ENCODE measurements around the gene VCAN. TPM values are rescaled to one million over a fixed set of nuclear protein-coding genes. Genes with fewer than 3 reads are reported as not detected.

VCAN gene
- total and polyA plus RNA-seq, 8 donors, result 1.5 to 184 (median 12.7) TPM

DNA sequence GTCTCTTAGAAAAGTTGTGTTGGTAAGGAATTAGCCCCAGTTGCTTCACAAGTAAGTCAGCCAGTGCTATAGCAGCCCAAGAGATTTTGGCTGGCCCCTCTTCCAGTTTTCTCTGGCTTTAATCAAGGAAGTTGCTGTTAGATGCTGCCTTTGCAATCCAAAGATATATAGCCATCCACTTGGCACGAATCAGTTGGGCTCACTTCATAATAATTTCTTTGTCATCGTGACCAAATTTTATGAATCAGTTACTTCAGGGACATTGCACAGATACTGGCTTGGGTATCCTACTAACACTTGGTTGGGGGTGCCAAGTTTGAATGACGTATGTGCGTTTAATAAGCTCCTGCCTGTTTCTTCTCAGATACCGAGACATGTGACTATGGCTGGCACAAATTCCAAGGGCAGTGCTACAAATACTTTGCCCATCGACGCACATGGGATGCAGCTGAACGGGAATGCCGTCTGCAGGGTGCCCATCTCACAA, 81.5 kb downstream of the VCAN start:
- WGBS, 5 donors, result 88 to 95% (median 94%) methylated on average over 9 of the region's 9 CpGs
- H3K9me3 ChIP-seq, result no peaks in the 10 kb centered on the region
- intact Hi-C loops (cut with DNase I; ENCODE audit: low total_unique reads), result loop anchor here (10.0 kb wide), 1 partner anchor 1208 kb away; no protein-coding TSS in a partner anchor
- peaks cover 0 to 17% (median 5%) of the 10 kb centered on the region in 4 donors for H3K4me1 ChIP-seq
- H3K27me3 ChIP-seq, result no peaks in the 10 kb centered on the region
- TF ChIP-seq, protein P1, sequence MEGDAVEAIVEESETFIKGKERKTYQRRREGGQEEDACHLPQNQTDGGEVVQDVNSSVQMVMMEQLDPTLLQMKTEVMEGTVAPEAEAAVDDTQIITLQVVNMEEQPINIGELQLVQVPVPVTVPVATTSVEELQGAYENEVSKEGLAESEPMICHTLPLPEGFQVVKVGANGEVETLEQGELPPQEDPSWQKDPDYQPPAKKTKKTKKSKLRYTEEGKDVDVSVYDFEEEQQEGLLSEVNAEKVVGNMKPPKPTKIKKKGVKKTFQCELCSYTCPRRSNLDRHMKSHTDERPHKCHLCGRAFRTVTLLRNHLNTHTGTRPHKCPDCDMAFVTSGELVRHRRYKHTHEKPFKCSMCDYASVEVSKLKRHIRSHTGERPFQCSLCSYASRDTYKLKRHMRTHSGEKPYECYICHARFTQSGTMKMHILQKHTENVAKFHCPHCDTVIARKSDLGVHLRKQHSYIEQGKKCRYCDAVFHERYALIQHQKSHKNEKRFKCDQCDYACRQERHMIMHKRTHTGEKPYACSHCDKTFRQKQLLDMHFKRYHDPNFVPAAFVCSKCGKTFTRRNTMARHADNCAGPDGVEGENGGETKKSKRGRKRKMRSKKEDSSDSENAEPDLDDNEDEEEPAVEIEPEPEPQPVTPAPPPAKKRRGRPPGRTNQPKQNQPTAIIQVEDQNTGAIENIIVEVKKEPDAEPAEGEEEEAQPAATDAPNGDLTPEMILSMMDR (IDR thresholded peaks at IDR 0.05), result no peak
- no peak for TF ChIP-seq POLR2A (IDR thresholded peaks at IDR 0.05)
- TF ChIP-seq EP300 (IDR thresholded peaks at IDR 0.05), result no peak
- TF ChIP-seq POLR2AphosphoS5 (IDR thresholded peaks at IDR 0.05), result no peak
- H3K27ac ChIP-seq, result no peak overlapping the region
- no peak overlapping the region for H3K4me3 ChIP-seq
- DNase-seq, result peak in 1 of 2 donors; percentile 41
- H3K36me3 ChIP-seq, result no peaks in the 10 kb centered on the region

DNA sequence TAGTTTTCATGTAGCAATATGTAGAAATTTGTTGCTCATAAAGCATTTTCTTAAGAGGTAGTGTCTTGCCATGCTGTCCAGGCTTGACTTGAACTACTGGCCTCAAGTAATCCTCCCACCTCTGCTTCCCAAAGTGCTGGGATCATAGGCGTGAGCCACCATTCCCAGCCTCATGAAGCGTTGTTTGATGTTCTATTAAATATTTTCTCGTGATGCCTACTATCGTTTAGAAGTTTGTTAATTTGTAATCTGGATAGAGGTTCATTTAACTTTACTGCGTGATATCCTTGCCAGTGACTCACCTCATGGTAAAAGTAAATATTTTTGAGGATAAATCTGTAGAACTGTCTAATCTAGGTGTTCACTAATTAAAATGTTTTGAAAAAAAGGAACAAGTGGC, 82.6 kb downstream of the VCAN start:
- 72 to 87% (median 78%) methylated on average over 5 of the region's 5 CpGs for WGBS, 5 donors
- Histone ChIP-seq H3K4me3 (no peak overlapping the region), H3K27ac (no peak overlapping the region), H3K4me1 (peaks cover 0 to 18% (median 10%) of the 10 kb centered on the region in 4 donors), H3K9me3 (no peaks in the 10 kb centered on the region), H3K27me3 (no peaks in the 10 kb centered on the region), H3K36me3 (no peaks in the 10 kb centered on the region)
- intact Hi-C loops (cut with DNase I; ENCODE audit: low total_unique reads), result loop anchor here (10.0 kb wide), 1 partner anchor 1209 kb away; no protein-coding TSS in a partner anchor
- TF ChIP-seq EP300 (IDR thresholded peaks at IDR 0.05), result no peak
- TF ChIP-seq POLR2AphosphoS5 (IDR thresholded peaks at IDR 0.05), result no peak
- TF ChIP-seq, protein P1 (IDR thresholded peaks at IDR 0.05), result no peak
- no peak for TF ChIP-seq POLR2A (IDR thresholded peaks at IDR 0.05)
- no peak for DNase-seq

DNA sequence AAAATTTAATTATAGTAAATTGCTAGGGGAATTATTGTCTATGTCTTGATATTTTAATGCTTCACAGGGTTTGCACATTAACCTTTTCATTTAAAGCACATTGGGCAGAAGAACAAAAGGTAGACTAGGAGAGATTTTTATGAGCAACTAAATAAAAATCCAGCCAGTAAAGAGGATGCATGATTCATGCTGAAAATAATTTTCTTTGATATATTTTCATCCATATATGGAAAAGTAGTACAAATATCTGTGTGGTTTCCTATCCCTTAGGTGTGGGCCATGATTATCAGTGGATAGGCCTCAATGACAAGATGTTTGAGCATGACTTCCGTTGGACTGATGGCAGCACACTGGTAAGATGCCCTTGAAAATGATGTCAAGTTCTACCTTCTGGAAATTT, 83.1 kb downstream of the VCAN start:
- no peak for DNase-seq
- Histone ChIP-seq H3K4me1 (peaks cover 0 to 22% (median 13%) of the 10 kb centered on the region in 4 donors), H3K9me3 (no peaks in the 10 kb centered on the region), H3K27ac (no peak overlapping the region), H3K27me3 (no peaks in the 10 kb centered on the region), H3K4me3 (no peak overlapping the region), H3K36me3 (no peaks in the 10 kb centered on the region)
- WGBS, 5 donors, result 90 to 94% (median 91%) methylated on average over 1 of the region's 1 CpG
- intact Hi-C loops (cut with DNase I; ENCODE audit: low total_unique reads), result loop anchor here (10.0 kb wide), 1 partner anchor 1210 kb away; no protein-coding TSS in a partner anchor
- TF ChIP-seq, protein P1 (IDR thresholded peaks at IDR 0.05), result no peak
- TF ChIP-seq POLR2A (IDR thresholded peaks at IDR 0.05) (no peak), EP300 (IDR thresholded peaks at IDR 0.05) (no peak), POLR2AphosphoS5 (IDR thresholded peaks at IDR 0.05) (no peak)

DNA sequence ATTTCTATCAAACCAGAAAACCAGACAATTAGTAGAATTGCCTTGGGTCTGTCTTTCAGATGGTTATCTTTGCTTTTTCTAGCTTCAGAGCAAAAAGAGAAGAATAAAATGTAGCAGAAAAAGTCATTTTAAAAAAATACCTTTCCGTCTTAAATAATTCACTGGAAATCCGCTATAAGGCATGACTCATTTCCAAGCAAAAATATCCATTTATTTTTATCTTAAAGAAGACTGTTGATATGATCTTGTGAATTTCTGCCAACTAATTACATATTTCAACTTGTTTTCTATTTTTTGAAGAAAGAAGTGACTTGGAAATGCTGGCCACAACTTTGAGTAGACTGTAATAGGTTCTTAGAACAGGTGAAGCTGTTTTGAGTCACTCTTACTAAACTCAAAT, 83.7 kb downstream of the VCAN start:
- 92 to 97% (median 96%) methylated on average over 2 of the region's 2 CpGs for WGBS, 5 donors
- Histone ChIP-seq H3K4me1 (peaks cover 0 to 22% (median 13%) of the 10 kb centered on the region in 4 donors), H3K4me3 (no peak overlapping the region), H3K27ac (no peak overlapping the region), H3K27me3 (no peaks in the 10 kb centered on the region), H3K9me3 (no peaks in the 10 kb centered on the region), H3K36me3 (no peaks in the 10 kb centered on the region)
- intact Hi-C loops (cut with DNase I; ENCODE audit: low total_unique reads), result loop anchor here (10.0 kb wide), 1 partner anchor 1210 kb away; no protein-coding TSS in a partner anchor
- TF ChIP-seq EP300 (IDR thresholded peaks at IDR 0.05) (no peak), POLR2AphosphoS5 (IDR thresholded peaks at IDR 0.05) (no peak), POLR2A (IDR thresholded peaks at IDR 0.05) (no peak)
- TF ChIP-seq, protein P1 (IDR thresholded peaks at IDR 0.05), result no peak
- DNase-seq, result no peak

Data from stomach (tissue), 9 donors.